IPS-15b (cell line): ENCODE results near the gene PDE11A.

Experiments used
- H3K27me3 ChIP-seq: one replicate; pipeline ENCODE4 v1.6.1; 2013; ENCODE audit warnings: low read length; ENCODE audit not compliant: control insufficient read depth, insufficient read depth
- H3K36me3 ChIP-seq: one replicate; pipeline ENCODE4 v1.6.1; 2013; ENCODE audit warnings: low read length; ENCODE audit not compliant: control insufficient read depth, insufficient read depth
- H3K4me1 ChIP-seq: one replicate; pipeline ENCODE4 v1.6.1; 2013; ENCODE audit warnings: mild to moderate bottlenecking, low read length; ENCODE audit not compliant: control insufficient read depth, insufficient read depth
- H3K4me3 ChIP-seq: one replicate; pipeline ENCODE4 v1.5.1; 2013; ENCODE audit warnings: low read depth, low read length
- H3K9ac ChIP-seq: one replicate; pipeline ENCODE4 v1.6.1; 2013; ENCODE audit warnings: low read depth, mild to moderate bottlenecking, low read length
- H3K9me3 ChIP-seq: one replicate; pipeline ENCODE4 v1.6.1; 2013; ENCODE audit warnings: mild to moderate bottlenecking, low read length; ENCODE audit not compliant: control insufficient read depth, insufficient read depth

PDE11A gene

GRCh38 chr2:177727577-177728398 is 344.8 kb downstream of the PDE11A start:
- no peaks in the 10 kb centered on the region for H3K36me3 ChIP-seq
- H3K9me3 ChIP-seq = no peaks in the 10 kb centered on the region
- H3K27me3 ChIP-seq = peaks cover 68% of the 10 kb centered on the region
- H3K4me1 ChIP-seq = peaks cover 8% of the 10 kb centered on the region
- no peak overlapping the region for H3K9ac ChIP-seq
- no peak overlapping the region for H3K4me3 ChIP-seq

- peaks cover 60% of the 10 kb centered on the region for H3K27me3 ChIP-seq
Observed at GRCh38 chr2:177726931-177727348, 345.6 kb downstream of the PDE11A start.

GRCh38 chr2:177724398-177725287 is 347.9 kb downstream of the PDE11A start:
- Histone ChIP-seq H3K9ac (no peak overlapping the region), H3K27me3 (peaks cover 38% of the 10 kb centered on the region), H3K4me3 (no peak overlapping the region), H3K9me3 (no peaks in the 10 kb centered on the region), H3K36me3 (no peaks in the 10 kb centered on the region), H3K4me1 (peaks cover 2% of the 10 kb centered on the region)

More at GRCh38 chr2:177726931-177727348, 345.6 kb downstream of the PDE11A start:
- H3K9me3 ChIP-seq = no peaks in the 10 kb centered on the region
- no peak overlapping the region for H3K9ac ChIP-seq
- H3K36me3 ChIP-seq = no peaks in the 10 kb centered on the region
- no peak overlapping the region for H3K4me3 ChIP-seq
- peaks cover 8% of the 10 kb centered on the region for H3K4me1 ChIP-seq

DNA sequence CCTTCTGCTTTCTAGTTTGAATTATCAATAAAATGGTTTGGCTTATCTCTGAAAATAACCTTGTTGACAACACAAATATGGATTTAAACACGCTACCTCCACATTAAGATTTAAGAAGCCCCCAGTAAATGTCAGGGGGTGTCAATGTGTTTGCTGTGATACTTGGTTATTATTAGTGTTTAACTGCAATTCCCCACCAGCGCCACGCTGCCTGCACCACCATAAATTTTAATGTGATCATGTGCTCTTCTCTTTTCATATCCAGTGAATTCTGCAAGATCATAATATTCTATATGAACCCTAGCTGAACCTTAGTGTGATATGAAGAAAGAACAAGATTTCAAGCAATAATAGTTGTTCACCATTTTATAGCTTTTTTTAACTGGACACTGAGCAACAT is 349.3 kb downstream of the PDE11A start:
- Histone ChIP-seq H3K27me3 (peaks cover 23% of the 10 kb centered on the region), H3K9me3 (no peaks in the 10 kb centered on the region), H3K4me3 (no peak overlapping the region), H3K4me1 (peaks cover 2% of the 10 kb centered on the region), H3K36me3 (no peaks in the 10 kb centered on the region), H3K9ac (no peak overlapping the region)

- Histone ChIP-seq H3K9me3 (no peaks in the 10 kb centered on the region), H3K9ac (no peak overlapping the region), H3K4me1 (peaks cover 2% of the 10 kb centered on the region), H3K27me3 (peaks cover 12% of the 10 kb centered on the region), H3K36me3 (no peaks in the 10 kb centered on the region), H3K4me3 (no peak overlapping the region)
Observed at GRCh38 chr2:177721818-177722567, 350.6 kb downstream of the PDE11A start.

- no peak overlapping the region for H3K4me3 ChIP-seq
- H3K36me3 ChIP-seq = no peaks in the 10 kb centered on the region
- H3K9me3 ChIP-seq = no peaks in the 10 kb centered on the region
- peaks cover 2% of the 10 kb centered on the region for H3K4me1 ChIP-seq
- no peak overlapping the region for H3K9ac ChIP-seq
- H3K27me3 ChIP-seq = peaks cover 3% of the 10 kb centered on the region
Observed at GRCh38 chr2:177721087-177721486, 351.5 kb downstream of the PDE11A start.

GRCh38 chr2:177717831-177718618 is 354.6 kb downstream of the PDE11A start:
- H3K36me3 ChIP-seq = no peaks in the 10 kb centered on the region
- no peak overlapping the region for H3K9ac ChIP-seq
- no peaks in the 10 kb centered on the region for H3K9me3 ChIP-seq
- no peaks in the 10 kb centered on the region for H3K4me1 ChIP-seq
- H3K4me3 ChIP-seq = no peak overlapping the region
- no peaks in the 10 kb centered on the region for H3K27me3 ChIP-seq

DNA sequence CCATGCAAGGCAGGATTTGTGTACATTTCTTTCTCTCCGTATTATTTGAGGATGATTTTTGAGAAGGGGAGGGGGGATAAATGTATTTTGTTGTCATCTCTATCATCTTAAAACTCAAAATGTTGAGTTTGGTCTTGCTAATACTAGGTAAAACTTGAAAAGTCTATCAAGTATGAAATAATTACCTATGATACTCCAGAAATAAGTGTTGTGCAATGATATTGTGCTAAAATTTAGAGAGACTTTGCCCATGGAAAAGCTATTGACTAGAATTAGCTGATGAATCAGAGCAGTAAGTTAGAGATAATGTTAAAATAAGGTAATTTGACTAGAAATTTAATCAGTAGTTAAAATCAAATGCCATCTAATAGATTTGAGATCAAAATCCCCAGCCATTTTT is 356.1 kb downstream of the PDE11A start:
- H3K36me3 ChIP-seq = no peaks in the 10 kb centered on the region
- H3K4me3 ChIP-seq = no peak overlapping the region
- H3K27me3 ChIP-seq = no peaks in the 10 kb centered on the region
- H3K9ac ChIP-seq = no peak overlapping the region
- H3K4me1 ChIP-seq = no peaks in the 10 kb centered on the region
- H3K9me3 ChIP-seq = no peaks in the 10 kb centered on the region

- Histone ChIP-seq H3K4me1 (no peaks in the 10 kb centered on the region), H3K9me3 (no peaks in the 10 kb centered on the region), H3K9ac (no peak overlapping the region), H3K4me3 (no peak overlapping the region), H3K36me3 (no peaks in the 10 kb centered on the region), H3K27me3 (no peaks in the 10 kb centered on the region)
Observed at GRCh38 chr2:177715771-177716170, 356.8 kb downstream of the PDE11A start.

DNA sequence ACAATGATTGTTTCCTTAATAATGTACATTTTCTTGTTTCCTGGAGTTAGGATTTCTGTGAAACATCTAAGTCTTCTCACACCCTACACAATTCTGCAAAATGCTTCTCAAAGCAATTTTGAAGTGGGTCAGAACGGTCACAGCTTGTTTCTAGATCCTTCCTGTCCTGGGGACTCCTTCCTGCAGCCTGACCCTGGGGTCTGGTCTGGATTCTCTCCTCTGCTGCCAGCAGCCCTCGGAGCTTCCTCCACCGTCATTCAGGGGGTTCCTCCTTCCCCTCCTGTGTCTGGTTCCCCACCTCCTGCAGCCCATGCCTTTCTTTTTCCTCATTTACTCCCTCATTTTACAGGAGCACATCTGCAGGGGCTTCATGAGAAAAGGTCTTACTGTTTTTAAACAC is 357.9 kb downstream of the PDE11A start:
- Histone ChIP-seq H3K36me3 (no peaks in the 10 kb centered on the region), H3K27me3 (no peaks in the 10 kb centered on the region), H3K9ac (no peak overlapping the region)

GRCh38 chr2:177712462-177712861 is 360.1 kb downstream of the PDE11A start:
- Histone ChIP-seq H3K4me1 (no peaks in the 10 kb centered on the region), H3K27me3 (no peaks in the 10 kb centered on the region), H3K9me3 (no peaks in the 10 kb centered on the region), H3K9ac (no peak overlapping the region), H3K36me3 (no peaks in the 10 kb centered on the region), H3K4me3 (no peak overlapping the region)

More for the DNA sequence above, 357.9 kb downstream of the PDE11A start:
- no peak overlapping the region for H3K4me3 ChIP-seq
- H3K9me3 ChIP-seq = no peaks in the 10 kb centered on the region
- H3K4me1 ChIP-seq = no peaks in the 10 kb centered on the region
